ENCODE results near the gene FRMPD4. TPM values are rescaled to one million over a fixed set of nuclear protein-coding genes. Genes with fewer than 3 reads are reported as not detected.

Gene FRMPD4
- total RNA-seq, 1 donor from 2014 or later, result 0.07 TPM

GRCh38 chrX:12228862-12229261 is 90.6 kb downstream of the FRMPD4 start:
- no peak for TF ChIP-seq CTCF (conservative IDR thresholded peaks at IDR 0.05)
- no peak for DNase-seq (ENCODE audit: low read depth, low spot score)
- Mint-ChIP-seq H3K4me3 (no peak overlapping the region), H3K4me1 (no peaks in the 10 kb centered on the region), H3K27me3 (ENCODE audit: low read depth) (no peaks in the 10 kb centered on the region), H3K9me3 (peaks cover 2% of the 10 kb centered on the region), H3K27ac (ENCODE audit: unreplicated experiment) (no peak overlapping the region), H3K36me3 (ENCODE audit: low read depth) (no peaks in the 10 kb centered on the region)

- DNase-seq (ENCODE audit: low read depth, low spot score), result no peak
- Mint-ChIP-seq H3K27ac (ENCODE audit: unreplicated experiment) (no peak overlapping the region), H3K36me3 (ENCODE audit: low read depth) (no peaks in the 10 kb centered on the region), H3K27me3 (ENCODE audit: low read depth) (no peaks in the 10 kb centered on the region), H3K9me3 (peaks cover 4% of the 10 kb centered on the region), H3K4me1 (no peaks in the 10 kb centered on the region), H3K4me3 (no peak overlapping the region)
- no peak for TF ChIP-seq CTCF (conservative IDR thresholded peaks at IDR 0.05)
Measured at GRCh38 chrX:12229986-12230385, 91.7 kb downstream of the FRMPD4 start.

GRCh38 chrX:12234534-12235329 is 96.5 kb downstream of the FRMPD4 start:
- H3K9me3 Mint-ChIP-seq, result peaks cover 9% of the 10 kb centered on the region
- no peaks in the 10 kb centered on the region for H3K27me3 Mint-ChIP-seq (ENCODE audit: low read depth)
- H3K27ac Mint-ChIP-seq (ENCODE audit: unreplicated experiment), result no peak overlapping the region
- H3K36me3 Mint-ChIP-seq (ENCODE audit: low read depth), result no peaks in the 10 kb centered on the region
- no peak for TF ChIP-seq CTCF (conservative IDR thresholded peaks at IDR 0.05)
- H3K4me1 Mint-ChIP-seq, result no peaks in the 10 kb centered on the region
- DNase-seq (ENCODE audit: low read depth, low spot score), result no peak
- no peak overlapping the region for H3K4me3 Mint-ChIP-seq

- no peak for DNase-seq (ENCODE audit: low read depth, low spot score)
- Mint-ChIP-seq H3K27me3 (ENCODE audit: low read depth) (no peaks in the 10 kb centered on the region), H3K4me1 (no peaks in the 10 kb centered on the region), H3K4me3 (no peak overlapping the region), H3K9me3 (peaks cover 9% of the 10 kb centered on the region), H3K27ac (ENCODE audit: unreplicated experiment) (no peak overlapping the region), H3K36me3 (ENCODE audit: low read depth) (no peaks in the 10 kb centered on the region)
- TF ChIP-seq CTCF (conservative IDR thresholded peaks at IDR 0.05), result no peak
Measured at GRCh38 chrX:12236156-12236555, 97.9 kb downstream of the FRMPD4 start.

GRCh38 chrX:12237131-12237530 is 98.9 kb downstream of the FRMPD4 start:
- TF ChIP-seq CTCF (conservative IDR thresholded peaks at IDR 0.05), result no peak
- no peak for DNase-seq (ENCODE audit: low read depth, low spot score)
- Mint-ChIP-seq H3K36me3 (ENCODE audit: low read depth) (no peaks in the 10 kb centered on the region), H3K9me3 (peaks cover 9% of the 10 kb centered on the region), H3K4me3 (no peak overlapping the region), H3K27ac (ENCODE audit: unreplicated experiment) (no peak overlapping the region), H3K27me3 (ENCODE audit: low read depth) (no peaks in the 10 kb centered on the region), H3K4me1 (no peaks in the 10 kb centered on the region)
